SK-N-SH treated with all-trans-retinoic acid at 6 μM for 48 hours (cell line): ENCODE data around the gene AKAP13.

ENCODE experiments used
- CREB5 ChIP-seq: fragments of 250-450 bp; sonication (Bioruptor Pico); IDR thresholded peaks from 2 replicates; pipeline ENCODE4 v1.5.1; 2020; ENCODE audit warnings: low read depth, mild to moderate bottlenecking, moderate library complexity
- CSRNP3 ChIP-seq: fragments of 250-450 bp; sonication (Bioruptor Pico); IDR thresholded peaks from 2 replicates; pipeline ENCODE4 v1.5.1; 2021; ENCODE audit warnings: mild to moderate bottlenecking, moderate library complexity
- ESRRG ChIP-seq: fragments of 250-450 bp; sonication (Bioruptor Pico); IDR thresholded peaks from 2 replicates; pipeline ENCODE4 v1.6.1; 2021; ENCODE audit warnings: mild to moderate bottlenecking
- OSR1 ChIP-seq: fragments of 250-450 bp; sonication (Bioruptor Pico); IDR thresholded peaks from 2 replicates; pipeline ENCODE4 v1.8.0; 2022; ENCODE audit warnings: moderate library complexity, mild to moderate bottlenecking, inconsistent platforms
- SNAI2 ChIP-seq: fragments of 250-450 bp; sonication (Bioruptor Pico); IDR thresholded peaks from 2 replicates; pipeline ENCODE4 v1.5.0; 2020; ENCODE audit warnings: mild to moderate bottlenecking, moderate library complexity
- ZFP3 ChIP-seq: fragments of 250-450 bp; sonication (Bioruptor Pico); IDR thresholded peaks from 2 replicates; pipeline ENCODE4 v1.5.0; 2020; ENCODE audit warnings: mild to moderate bottlenecking, moderate library complexity
- ZNF70 ChIP-seq: fragments of 450-650 bp; formaldehyde crosslinking; IDR thresholded peaks from 2 replicates; pipeline ENCODE4 v1.5.0; 2020; ENCODE audit warnings: mild to moderate bottlenecking, moderate library complexity
- TF ChIP-seq, protein P1 (sequence below): fragments of 250-450 bp; sonication (Bioruptor Pico); IDR thresholded peaks from 2 replicates; pipeline ENCODE4 v1.8.0; 2020; ENCODE audit warnings: mild to moderate bottlenecking, moderate library complexity, borderline replicate concordance

- no peak for TF ChIP-seq SNAI2 (CRISPR knock-in tag)
- TF ChIP-seq ZNF70: no peak
- TF ChIP-seq, protein P1, sequence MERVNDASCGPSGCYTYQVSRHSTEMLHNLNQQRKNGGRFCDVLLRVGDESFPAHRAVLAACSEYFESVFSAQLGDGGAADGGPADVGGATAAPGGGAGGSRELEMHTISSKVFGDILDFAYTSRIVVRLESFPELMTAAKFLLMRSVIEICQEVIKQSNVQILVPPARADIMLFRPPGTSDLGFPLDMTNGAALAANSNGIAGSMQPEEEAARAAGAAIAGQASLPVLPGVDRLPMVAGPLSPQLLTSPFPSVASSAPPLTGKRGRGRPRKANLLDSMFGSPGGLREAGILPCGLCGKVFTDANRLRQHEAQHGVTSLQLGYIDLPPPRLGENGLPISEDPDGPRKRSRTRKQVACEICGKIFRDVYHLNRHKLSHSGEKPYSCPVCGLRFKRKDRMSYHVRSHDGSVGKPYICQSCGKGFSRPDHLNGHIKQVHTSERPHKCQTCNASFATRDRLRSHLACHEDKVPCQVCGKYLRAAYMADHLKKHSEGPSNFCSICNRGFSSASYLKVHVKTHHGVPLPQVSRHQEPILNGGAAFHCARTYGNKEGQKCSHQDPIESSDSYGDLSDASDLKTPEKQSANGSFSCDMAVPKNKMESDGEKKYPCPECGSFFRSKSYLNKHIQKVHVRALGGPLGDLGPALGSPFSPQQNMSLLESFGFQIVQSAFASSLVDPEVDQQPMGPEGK (CRISPR knock-in tag): no peak
- no peak for TF ChIP-seq ESRRG
- no peak for TF ChIP-seq CREB5 (CRISPR knock-in tag)
- no peak for TF ChIP-seq OSR1 (CRISPR knock-in tag)
- no peak for TF ChIP-seq CSRNP3 (CRISPR knock-in tag)
- no peak for TF ChIP-seq ZFP3 (CRISPR knock-in tag)
Observed at GRCh38 chr15:85639752-85640381, 259.5 kb downstream of the AKAP13 start.
